GM21786 (cell line): ENCODE measurements around the gene APLF.
"Not testable (repeated sequence)": the region's sequence is repeated elsewhere in the genome, so short reads cannot be mapped to it uniquely, and the experiment has no call there.

ENCODE experiments used
- ATAC-seq: cut with Tn5 transposase; IDR thresholded peaks from one replicate; pipeline ENCODE4 v1.9.1; 2021; ENCODE audit not compliant: unreplicated experiment

Gene APLF

DNA sequence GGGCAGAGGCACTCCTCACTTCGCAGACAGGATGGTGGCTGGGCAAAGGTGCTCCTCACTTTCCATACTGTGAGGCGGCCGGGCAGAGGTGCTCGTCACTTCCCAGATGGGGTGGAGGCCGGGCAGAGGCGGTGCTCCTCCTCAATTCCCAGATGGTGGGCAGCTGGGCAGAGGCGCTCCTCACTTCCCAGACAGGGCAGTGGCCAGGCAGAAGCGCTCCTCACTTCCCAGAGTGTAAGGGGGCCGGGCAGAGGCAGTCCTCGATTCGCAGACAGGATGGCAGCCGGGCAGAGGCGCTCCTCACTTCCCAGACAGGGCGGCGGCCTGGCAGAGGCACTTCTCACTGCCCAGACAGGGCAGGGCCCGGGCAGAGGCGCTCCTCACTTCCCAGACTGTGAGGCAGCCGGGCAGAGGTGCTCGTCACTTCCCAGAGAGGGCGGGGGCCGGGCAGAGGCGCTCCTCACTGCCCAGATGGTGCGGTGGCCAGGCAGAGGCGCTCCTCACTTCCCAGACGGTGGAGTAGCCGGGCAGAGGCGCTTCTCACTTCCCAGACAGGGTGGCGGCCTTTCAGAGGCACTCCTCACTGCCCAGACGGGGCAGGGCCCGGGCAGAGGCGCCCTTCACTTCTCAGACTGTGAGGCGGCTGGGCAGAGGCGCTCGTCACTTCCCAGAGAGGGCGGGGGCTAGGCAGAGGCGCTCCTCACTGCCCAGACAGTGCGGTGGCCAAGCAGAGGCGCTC is 60.1 kb downstream of the APLF start:
- not testable (repeated sequence) for ATAC-seq

DNA sequence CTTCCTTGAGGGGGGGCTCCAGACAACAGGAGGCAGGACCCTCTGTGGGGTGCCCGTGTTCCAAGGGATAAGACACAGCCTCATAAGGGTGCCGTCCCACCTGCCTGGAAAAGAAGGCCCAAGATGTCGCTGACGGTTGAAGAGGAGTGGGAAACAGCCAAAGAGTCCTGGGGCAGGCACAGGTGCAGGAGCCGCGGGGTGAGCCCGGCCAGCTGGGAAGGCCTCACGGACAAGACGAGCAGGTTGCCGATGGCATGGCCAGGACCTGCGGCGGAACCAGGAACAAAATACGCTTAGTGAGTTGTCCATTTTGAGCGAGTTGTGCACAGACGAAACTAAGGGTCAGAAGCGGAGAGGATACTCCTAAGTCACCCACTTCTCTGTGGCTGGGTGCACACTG is 61.8 kb downstream of the APLF start:
- ATAC-seq: not testable (repeated sequence)

DNA sequence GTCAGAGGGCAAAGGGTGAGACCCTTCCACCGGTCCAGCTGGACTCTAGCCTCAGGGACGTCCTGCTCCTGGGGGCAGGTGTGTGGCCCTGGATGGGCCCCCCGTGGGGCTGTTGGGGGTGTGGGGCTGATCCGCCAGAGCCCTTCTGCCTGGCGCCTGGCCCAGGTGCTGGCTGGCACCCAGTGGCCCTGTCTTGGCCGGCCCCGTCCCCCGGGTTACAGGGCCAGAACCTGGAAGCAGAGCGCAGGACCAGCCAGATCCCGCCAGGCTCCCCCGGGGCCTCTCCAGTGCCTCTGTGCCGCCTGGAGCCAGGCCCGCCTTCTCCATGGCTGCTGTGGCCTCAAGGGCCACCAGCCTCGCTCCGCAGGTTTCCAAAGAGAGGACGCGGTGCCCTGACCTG is 62.3 kb downstream of the APLF start:
- not testable (repeated sequence) for ATAC-seq

DNA sequence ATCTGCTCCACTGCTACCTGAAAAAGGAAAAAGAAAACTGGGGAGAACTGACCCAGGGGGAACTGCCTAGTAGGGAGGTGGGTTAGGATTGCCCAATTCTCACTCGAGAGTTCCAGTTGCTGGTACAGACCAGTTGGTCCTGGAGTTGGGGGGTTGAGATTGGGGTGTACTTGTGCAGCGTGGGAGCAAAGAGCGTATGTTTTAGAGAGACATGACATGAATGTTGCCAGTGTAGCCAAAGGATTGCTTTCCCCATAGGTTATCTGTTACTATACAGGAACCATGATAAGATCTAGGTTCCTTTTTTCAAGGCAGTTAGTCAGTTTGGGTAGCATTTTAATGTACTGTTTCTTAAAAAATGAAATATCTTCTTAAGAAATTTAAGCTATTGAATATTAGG is 68.6 kb downstream of the APLF start:
- ATAC-seq: no peak

DNA sequence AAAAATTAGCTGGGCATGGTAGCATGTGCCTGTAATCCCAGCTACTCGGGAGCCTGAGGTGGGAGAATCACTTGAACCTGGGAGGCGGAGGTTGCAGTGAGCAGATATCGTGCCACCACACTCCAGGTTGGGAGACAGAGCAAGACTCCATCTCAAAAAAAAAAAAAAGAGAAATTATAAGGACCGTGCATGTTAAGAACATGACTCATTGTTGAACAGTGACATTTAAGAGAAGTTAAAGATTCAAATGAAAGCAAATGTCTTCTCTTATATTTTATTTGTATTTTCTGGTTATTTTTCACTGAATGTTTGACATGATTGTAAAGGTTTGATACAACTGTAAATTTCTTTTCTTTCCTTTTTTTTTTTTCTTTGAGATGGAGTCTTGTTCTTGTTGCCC is 69.6 kb downstream of the APLF start:
- no peak for ATAC-seq

DNA sequence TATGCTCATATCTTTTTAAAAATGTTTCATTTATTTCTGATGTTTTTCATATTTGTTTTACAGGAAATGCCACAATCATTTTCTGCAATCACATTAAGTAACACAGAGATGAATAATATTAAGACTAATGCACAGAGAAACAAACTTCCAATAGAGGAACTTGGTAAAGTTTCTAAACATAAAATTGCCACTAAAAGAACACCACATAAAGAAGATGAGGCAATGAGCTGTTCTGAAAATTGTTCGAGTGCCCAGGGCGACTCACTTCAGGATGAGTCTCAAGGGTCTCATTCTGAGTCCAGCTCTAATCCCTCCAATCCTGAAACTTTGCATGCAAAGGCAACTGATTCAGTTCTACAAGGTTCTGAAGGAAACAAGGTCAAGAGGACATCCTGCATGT is 70.4 kb downstream of the APLF start:
- ATAC-seq: no peak

DNA sequence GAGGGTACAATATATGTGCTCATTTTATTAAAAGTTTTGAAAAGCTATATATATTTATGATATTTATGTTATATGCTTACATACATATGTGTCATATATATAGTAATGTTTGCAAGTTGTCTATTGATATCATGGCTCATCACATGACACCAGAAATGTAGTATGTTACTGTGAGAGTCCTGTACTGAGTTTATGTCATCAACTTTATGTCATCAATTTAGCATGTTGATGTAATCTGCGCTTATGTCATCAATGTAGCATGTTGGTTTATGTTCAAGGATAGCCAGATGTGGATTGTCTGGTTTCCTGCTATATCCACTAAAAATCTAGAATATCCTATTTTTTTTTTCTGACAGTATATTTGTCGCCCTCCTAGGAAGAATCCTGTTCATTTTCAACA is 77.4 kb downstream of the APLF start:
- ATAC-seq: no peak

DNA sequence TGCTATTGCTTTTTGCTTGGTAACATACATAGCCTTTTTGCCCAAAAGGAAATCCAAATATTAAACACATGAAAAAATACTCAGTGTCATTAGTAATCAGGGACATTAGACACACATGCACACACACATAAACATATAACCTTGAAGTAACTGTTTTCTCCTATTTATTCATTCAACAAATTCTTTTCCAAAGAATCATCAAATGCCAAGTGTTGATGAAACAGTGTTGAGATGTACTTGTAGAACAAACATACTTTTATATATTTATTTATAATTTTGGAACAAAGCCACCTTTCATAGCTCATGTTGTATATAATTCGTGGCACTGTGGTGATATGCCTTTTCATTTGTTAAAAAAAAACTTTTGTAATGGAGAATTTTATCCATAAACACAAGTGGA is 81.0 kb downstream of the APLF start:
- ATAC-seq: no peak

DNA sequence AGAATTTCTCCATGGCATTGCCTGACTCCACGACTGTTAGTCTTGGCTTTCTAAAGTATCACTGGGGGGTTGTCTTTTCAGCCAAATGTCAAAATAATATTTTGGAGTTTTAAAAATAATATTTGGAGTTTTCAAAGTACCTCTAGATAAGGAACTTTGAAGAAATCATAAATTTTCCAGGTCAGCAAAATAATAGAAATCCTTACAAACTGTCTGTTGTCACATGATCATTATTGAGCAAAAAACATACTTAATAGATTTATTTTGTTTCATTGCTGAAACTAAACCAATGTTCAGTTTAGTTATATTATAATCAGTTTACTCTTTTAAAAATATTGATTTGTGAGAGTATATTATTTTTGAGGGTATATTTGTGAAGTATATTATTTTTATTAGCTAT is 85.7 kb downstream of the APLF start:
- no peak for ATAC-seq

DNA sequence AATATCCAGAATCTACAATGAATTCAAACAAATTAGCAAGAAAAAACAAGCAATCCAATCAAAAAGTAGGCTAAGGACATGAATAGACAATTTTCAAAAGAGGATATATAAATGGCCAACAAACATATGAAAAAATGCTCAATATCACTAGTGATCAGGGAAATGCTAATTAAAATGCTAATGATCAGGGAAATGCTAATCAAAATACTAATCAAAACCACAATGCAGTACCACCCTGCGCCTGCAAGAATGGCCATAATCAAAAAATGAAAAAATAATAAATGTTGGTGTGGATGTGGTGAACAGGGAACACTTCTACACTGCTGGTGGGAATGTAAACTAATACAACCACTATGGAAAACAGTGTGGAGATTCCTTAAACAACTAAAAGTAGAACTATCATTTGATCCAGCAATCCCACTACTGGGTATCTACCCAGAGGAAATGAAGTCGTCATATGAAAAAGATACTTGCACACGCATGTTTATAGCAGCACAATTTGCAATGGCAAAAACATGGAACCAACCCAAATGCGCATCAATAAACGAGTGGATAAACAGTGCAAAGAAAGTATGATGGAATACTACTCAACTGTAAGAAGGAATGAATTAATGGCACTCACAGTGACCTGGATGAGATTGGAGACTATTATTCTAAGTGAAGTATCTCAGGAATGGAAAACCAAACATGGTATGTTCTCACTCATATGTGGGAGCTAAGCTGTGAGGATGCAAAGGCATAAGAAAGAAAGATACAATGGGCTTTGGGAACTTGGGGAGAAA is 88.2 kb downstream of the APLF start:
- ATAC-seq: not testable (repeated sequence)

DNA sequence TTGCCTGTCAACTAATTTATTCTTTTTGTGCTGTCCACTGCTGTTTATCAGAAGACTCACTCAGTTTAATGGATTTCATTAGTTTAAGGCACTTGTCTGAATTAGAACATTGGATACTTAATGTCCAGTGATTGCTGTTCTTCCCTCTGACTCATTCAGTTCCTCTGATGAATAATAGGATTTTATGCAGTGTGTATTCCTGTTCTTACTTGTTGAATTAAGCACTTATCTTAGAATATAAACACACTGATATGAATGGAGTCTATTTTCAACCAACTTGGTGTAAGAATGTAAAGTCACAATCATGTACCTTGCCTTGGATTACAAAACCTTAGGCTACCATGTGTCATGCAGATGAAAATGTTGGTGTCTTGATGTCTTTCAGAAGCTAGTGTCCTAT is 89.0 kb downstream of the APLF start:
- no peak for ATAC-seq

DNA sequence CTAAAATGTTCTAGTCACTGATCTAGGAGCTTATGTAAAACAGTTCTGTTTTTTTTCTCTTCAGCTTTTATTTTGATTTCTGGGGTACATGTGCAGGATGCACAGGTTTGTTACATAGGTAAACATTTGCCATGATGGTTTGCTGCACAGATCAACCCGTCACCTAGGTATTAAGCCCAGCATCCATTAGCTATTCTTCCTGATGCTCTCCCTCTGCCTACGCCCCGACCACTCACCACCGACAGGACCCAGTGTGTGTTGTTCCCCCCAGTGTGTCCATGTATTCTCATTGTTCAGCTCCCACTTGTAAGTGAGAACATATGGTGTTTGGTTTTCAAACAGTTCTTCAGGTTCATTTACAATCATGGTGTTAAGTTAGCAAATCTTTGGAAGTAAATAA is 91.2 kb downstream of the APLF start:
- ATAC-seq: no peak

DNA sequence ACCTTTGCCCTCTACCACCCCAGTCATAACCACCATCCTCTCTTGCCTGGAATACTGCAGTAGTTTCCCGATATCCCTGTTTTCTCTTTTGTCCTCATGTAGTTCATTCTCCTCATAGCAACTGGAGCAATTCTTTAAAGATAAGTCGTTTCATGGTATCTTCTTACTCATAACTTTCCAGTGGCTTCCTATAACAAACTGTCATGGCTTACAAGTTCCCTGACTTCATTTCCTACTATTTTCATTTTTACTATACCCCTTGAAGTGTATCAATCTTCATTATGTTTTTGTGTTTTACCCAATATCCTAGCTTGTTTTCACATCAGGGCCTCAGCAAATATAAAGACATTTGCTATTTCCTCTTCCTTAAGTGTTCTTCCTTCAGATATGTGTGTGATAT is 92.3 kb downstream of the APLF start:
- ATAC-seq: no peak

DNA sequence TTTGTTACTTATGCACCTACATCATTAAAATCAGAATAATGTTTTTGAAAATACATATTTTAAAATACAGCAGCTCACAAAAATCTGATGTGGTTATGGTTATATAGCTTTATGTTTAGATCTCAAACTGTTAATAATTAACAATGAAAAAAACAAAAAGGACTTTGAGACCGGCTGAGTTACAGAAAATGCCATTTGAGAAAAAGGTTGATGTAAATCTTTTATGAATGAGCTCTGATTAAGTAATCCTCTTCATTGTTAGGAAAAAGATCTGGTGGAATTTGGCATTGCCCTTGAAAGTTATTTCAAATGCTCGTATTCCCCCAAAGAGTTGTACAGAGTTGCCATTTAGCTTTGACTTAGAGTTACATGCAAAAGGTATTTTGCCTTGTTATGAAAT is 93.2 kb downstream of the APLF start:
- no peak for ATAC-seq

DNA sequence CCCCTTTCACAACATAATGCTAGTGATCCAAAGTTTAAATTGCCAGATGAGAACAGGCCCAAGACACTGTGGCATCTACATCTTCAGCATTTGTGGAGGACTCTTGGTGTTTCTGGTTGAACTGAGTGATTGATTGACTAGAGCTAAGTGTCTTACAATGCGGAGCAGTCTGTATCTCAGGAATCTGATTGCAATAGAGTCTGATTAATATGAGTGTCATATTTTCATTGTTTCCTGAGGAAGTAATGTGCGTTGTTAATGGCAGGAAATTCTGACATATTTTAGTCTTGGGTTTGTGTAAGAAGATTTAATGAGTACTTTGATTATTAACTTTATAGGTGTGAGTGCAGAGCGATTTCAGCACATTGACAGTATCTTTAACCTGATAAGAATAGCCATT is 94.0 kb downstream of the APLF start:
- no peak for ATAC-seq

DNA sequence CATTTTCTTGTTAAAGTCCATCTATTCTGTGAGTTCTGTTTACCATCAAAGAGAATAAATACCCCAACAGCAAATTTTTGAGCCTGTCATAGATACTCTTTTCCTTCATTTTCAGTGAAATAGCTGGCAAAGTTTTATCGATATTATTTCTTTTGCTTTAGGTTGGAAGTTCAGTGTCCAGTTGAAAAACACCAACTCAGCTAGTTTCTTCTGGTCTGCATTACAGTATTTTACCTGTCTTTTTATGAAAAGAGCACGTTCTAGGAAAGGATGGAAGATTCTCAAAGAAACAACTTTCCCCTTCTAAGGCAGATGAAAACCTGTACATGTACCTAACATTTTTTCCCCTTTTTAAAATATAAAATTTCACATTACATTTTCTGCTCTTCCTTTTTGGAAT is 95.5 kb downstream of the APLF start:
- ATAC-seq: no peak

DNA sequence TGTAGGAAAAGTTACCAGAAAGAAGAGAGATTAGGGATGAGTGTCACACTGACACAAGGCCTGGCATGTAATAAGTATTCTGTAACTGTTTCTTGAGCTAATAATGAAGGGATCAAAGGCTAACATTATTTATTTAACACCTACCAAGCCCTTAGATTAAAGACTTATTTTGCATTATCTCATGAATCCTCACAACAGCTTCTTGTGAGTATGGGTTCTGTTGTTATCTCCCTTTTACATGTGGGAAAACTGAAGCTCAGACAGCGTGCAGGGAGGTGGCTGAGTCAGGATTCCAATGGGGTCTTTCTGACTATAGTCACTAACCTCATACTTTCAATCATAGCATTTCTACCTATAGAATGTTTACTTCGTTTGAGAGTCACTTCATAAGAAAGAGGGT is 97.0 kb downstream of the APLF start:
- ATAC-seq: no peak

DNA sequence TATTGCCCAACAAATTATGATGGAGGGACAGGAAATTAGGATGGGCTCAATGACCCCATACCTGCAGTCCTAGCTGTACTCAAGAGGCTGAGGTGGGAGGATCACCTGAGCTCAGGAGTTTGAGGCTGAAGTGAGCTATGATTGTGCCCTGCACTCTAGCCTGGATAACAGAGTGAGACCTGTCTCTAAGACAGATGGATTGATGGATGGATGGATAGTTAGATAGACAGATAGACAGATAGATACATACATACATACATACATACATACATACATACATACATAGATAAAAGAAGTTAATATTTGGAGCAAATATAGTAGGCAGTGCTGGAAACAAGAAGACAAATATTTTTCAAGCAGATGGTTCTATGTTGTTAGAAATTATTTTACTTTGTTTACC is 97.9 kb downstream of the APLF start:
- ATAC-seq: no peak

DNA sequence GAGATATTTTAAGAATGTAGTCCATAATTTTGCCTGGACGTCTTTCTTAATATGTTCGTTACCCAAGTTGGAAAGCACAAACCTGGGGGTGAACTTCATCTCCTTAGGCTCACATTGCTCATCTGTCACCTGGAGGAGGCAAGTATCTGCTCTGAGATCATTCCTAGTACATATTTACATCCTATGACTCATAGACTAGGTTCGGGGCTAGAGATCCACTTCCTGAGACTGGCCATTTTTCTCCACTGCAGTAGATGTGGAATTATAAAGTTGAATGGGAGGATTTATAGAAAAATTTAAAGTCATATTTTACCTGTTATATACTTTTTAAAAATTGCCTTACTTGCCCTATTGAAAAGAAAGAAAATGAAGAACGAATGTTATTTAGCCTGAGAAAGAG is 98.5 kb downstream of the APLF start:
- no peak for ATAC-seq

DNA sequence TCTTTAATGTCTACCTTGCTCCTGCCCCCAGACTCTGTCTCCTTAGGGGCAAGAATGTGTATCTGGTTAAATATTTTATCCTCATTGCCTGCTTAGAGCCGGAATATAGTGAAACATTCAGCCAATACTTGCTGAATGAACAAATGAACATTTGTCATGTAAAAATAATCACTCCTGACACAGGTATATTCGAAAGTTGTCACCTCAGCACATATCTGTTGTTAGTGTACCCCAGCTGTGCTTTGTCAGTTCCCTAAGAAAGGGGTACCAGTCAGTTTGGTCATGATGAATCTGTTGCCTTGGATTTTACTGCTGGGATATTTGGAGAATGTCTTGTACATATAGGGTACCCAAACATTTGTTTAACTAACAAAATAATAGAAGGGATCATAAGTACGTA is 99.0 kb downstream of the APLF start:
- no peak for ATAC-seq

DNA sequence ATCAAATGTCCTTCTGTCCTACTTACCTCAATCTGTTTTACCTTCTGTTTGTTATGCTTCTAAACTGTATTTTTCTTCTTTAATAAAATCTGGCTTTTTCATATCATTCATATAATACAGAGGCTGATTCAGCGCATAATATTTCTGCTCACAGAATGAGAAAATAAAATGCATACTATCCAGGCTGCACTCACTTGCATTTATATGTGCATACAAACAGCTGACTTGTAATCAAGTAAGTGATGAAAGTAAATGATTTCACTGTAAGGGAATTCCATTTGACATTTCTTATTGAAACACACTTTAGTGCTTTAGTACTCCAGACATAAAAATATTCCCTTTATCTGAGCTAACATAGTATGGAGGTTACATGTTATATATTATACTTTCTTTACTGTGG is 100.7 kb downstream of the APLF start:
- ATAC-seq: no peak

DNA sequence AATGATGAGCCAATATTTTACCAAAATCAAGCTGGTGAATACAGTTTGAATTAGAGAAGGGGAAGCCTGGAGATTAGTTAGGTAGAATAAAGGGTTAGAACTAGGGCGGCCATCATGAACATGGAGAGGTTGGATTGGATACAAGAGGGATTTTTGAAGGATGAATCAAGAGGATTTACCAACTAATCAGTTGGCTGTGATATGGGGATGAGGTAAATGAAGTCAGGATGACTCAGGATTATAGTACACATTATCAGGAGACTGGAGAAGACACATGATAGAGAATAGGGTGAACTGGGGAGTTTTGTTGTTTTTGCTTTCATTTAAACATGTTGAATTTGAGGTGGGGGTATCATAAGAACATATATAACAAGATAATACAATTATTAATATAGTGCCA is 102.2 kb downstream of the APLF start:
- no peak for ATAC-seq

DNA sequence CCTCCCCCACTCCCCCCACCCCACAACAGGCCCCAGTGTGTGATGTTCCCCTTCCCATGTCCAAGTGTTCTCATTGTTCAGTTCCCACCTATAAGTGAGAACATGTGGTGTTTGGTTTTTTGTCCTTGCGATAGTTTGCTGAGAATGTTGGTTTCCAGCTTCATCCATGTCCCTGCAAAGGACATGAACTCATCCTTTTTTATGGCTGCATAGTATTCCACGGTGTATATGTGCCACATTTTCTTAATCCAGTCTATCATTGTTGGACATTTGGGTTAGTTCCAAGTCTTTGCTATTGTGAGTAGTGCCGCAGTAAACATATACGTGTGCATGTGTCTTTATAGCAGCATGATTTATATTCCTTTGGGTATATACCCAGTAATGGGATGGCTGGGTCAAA is 103.0 kb downstream of the APLF start:
- not testable (repeated sequence) for ATAC-seq
